IPS-18c (cell line): ENCODE data around the gene KRTAP4-12.
"Not testable (repeated sequence)": the region's sequence is repeated elsewhere in the genome, so short reads cannot be mapped to it uniquely, and the experiment has no call there.

ENCODE experiments used
- H3K4me3 ChIP-seq: 2 replicates; pipeline ENCODE4 v1.7.0; 2013; ENCODE audit warnings: low read depth, mild to moderate bottlenecking, low read length, moderate library complexity; ENCODE audit not compliant: insufficient read depth
- H3K9me3 ChIP-seq: one replicate; pipeline ENCODE4 v1.6.1; 2013; ENCODE audit warnings: mild to moderate bottlenecking, low read length, moderate library complexity; ENCODE audit not compliant: control insufficient read depth, insufficient read depth

KRTAP4-12 gene

GRCh38 chr17:41104386-41105038 is 19.5 kb downstream of the KRTAP4-12 start:
- H3K4me3 ChIP-seq, H3K9me3 ChIP-seq: not testable (repeated sequence)

GRCh38 chr17:41103896-41104295 is 20.1 kb downstream of the KRTAP4-12 start:
- H3K4me3 ChIP-seq, result no peak overlapping the region
- H3K9me3 ChIP-seq, result no peaks in the 10 kb centered on the region

GRCh38 chr17:41101586-41102259 is 22.3 kb downstream of the KRTAP4-12 start, which contains the start of gene KRTAP4-16:
TSS of gene KRTAP4-16 (minus strand) at chr17:41102209. CDS start at chr17:41102209, 0 bp downstream.
- Histone ChIP-seq H3K4me3 (no peak within 1 kb of the TSS), H3K9me3 (no peaks in the 10 kb centered on the region)

GRCh38 chr17:41099682-41100480 is 24.1 kb downstream of the KRTAP4-12 start:
- H3K9me3 ChIP-seq, H3K4me3 ChIP-seq: not testable (repeated sequence)

GRCh38 chr17:41098481-41098880 is 25.5 kb downstream of the KRTAP4-12 start:
- no peaks in the 10 kb centered on the region for H3K9me3 ChIP-seq
- H3K4me3 ChIP-seq, result no peak overlapping the region

GRCh38 chr17:41098042-41098441 is 25.9 kb downstream of the KRTAP4-12 start, which contains the start of gene KRTAP4-8:
TSS of gene KRTAP4-8 (minus strand) at chr17:41098142. CDS start at chr17:41098084, 58 bp downstream.
- Histone ChIP-seq H3K9me3 (no peaks in the 10 kb centered on the region), H3K4me3 (no peak within 1 kb of the TSS)

- Histone ChIP-seq H3K4me3 (no peak overlapping the region), H3K9me3 (no peaks in the 10 kb centered on the region)
These were observed 27.9 kb downstream of the KRTAP4-12 start for GRCh38 chr17:41096055-41096454.

- H3K4me3 ChIP-seq, H3K9me3 ChIP-seq: not testable (repeated sequence)
These were observed 35.1 kb downstream of the KRTAP4-12 start for GRCh38 chr17:41088760-41089352.

- not testable (repeated sequence) for H3K4me3 ChIP-seq, H3K9me3 ChIP-seq
These were observed 39.7 kb downstream of the KRTAP4-12 start, which contains the start of gene KRTAP4-7 for GRCh38 chr17:41084100-41084856. TSS of gene KRTAP4-7 (plus strand) at chr17:41084150. CDS start at chr17:41084207, 57 bp downstream.

GRCh38 chr17:41083427-41083826 is 40.6 kb downstream of the KRTAP4-12 start:
- not testable (repeated sequence) for H3K9me3 ChIP-seq, H3K4me3 ChIP-seq

GRCh38 chr17:41082626-41083025 is 41.4 kb downstream of the KRTAP4-12 start:
- Histone ChIP-seq H3K4me3 (no peak overlapping the region), H3K9me3 (no peaks in the 10 kb centered on the region)

GRCh38 chr17:41076788-41077187 is 47.2 kb downstream of the KRTAP4-12 start:
- no peak overlapping the region for H3K4me3 ChIP-seq
- H3K9me3 ChIP-seq, result no peaks in the 10 kb centered on the region

GRCh38 chr17:41073676-41074075 is 50.3 kb downstream of the KRTAP4-12 start:
- H3K4me3 ChIP-seq, result no peak overlapping the region
- no peaks in the 10 kb centered on the region for H3K9me3 ChIP-seq
